ENCODE results near the gene ELK1.

- TF ChIP-seq CTCF (IDR thresholded peaks at IDR 0.05 in 4 of 5, conservative IDR thresholded peaks at IDR 0.05 in 1 of 5), result no peak
- no peak for TF ChIP-seq POLR2A (IDR thresholded peaks at IDR 0.05)
These were observed 28.5 kb downstream of the ELK1 start for GRCh38 chrX:47621851-47622250.

Data from gastrocnemius medialis (tissue), 4 donors.